Brain microvascular endothelial cell (primary cell): ENCODE measurements around the gene LRP1.

Experiments used
- DNase-seq: peaks from one replicate; pipeline ENCODE4 v3.0.0-alpha.2; 2020
- H3K27ac ChIP-seq: fragments of 250-450 bp; sonication (Bioruptor Pico); 2 replicates; pipeline ENCODE4 v1.5.1; 2020; ENCODE audit warnings: mild to moderate bottlenecking, moderate library complexity
- H3K27me3 ChIP-seq: fragments of 250-450 bp; sonication (Bioruptor Pico); replicated peaks from 2 replicates; pipeline ENCODE4 v1.5.1; 2020; ENCODE audit warnings: mild to moderate bottlenecking
- H3K36me3 ChIP-seq: fragments of 250-450 bp; sonication (Bioruptor Pico); replicated peaks from 2 replicates; pipeline ENCODE4 v1.5.1; 2020; ENCODE audit warnings: mild to moderate bottlenecking
- H3K4me3 ChIP-seq: 2 replicates; pipeline ENCODE4 v1.5.1; 2011; ENCODE audit warnings: low read depth, mild to moderate bottlenecking, control low read depth, low read length, moderate library complexity
- in situ Hi-C: cut with HindIII; loops from 2 replicates; pipeline ENCODE4 v1.10.0; 2017; ENCODE audit warnings: low sequenced_read_pairs, low pct_ligation_motif_present
- TF ChIP-seq, protein P1 (sequence below): IDR thresholded peaks from 2 replicates; pipeline ENCODE4 v1.5.1; 2011; ENCODE audit warnings: low read depth, mild to moderate bottlenecking, moderate library complexity, low read length, control low read depth, inconsistent platforms; ENCODE audit errors: missing control alignments

Gene LRP1

GRCh38 chr12:57109207-57110103 lies 18.8 kb upstream of the LRP1 start:
- H3K36me3 ChIP-seq, result peaks cover 28% of the 10 kb centered on the region
- no peaks in the 10 kb centered on the region for H3K27me3 ChIP-seq
- H3K27ac ChIP-seq, result no peak overlapping the region
- TF ChIP-seq, protein P1, sequence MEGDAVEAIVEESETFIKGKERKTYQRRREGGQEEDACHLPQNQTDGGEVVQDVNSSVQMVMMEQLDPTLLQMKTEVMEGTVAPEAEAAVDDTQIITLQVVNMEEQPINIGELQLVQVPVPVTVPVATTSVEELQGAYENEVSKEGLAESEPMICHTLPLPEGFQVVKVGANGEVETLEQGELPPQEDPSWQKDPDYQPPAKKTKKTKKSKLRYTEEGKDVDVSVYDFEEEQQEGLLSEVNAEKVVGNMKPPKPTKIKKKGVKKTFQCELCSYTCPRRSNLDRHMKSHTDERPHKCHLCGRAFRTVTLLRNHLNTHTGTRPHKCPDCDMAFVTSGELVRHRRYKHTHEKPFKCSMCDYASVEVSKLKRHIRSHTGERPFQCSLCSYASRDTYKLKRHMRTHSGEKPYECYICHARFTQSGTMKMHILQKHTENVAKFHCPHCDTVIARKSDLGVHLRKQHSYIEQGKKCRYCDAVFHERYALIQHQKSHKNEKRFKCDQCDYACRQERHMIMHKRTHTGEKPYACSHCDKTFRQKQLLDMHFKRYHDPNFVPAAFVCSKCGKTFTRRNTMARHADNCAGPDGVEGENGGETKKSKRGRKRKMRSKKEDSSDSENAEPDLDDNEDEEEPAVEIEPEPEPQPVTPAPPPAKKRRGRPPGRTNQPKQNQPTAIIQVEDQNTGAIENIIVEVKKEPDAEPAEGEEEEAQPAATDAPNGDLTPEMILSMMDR, result no peak
- peak overlapping the region; percentile 74 for H3K4me3 ChIP-seq
- DNase-seq, result no peak
- in situ Hi-C loops, result no loop called here

- in situ Hi-C loops, result no loop called here
- DNase-seq, result no peak
- TF ChIP-seq, protein P1, result peak; percentile 1
- peak overlapping the region; percentile 74 for H3K4me3 ChIP-seq
- peak overlapping the region; percentile 86 for H3K27ac ChIP-seq
- H3K36me3 ChIP-seq, result peaks cover 19% of the 10 kb centered on the region
- H3K27me3 ChIP-seq, result no peaks in the 10 kb centered on the region
Measured at GRCh38 chr12:57110104-57111030, 17.9 kb upstream of the LRP1 start.

DNA sequence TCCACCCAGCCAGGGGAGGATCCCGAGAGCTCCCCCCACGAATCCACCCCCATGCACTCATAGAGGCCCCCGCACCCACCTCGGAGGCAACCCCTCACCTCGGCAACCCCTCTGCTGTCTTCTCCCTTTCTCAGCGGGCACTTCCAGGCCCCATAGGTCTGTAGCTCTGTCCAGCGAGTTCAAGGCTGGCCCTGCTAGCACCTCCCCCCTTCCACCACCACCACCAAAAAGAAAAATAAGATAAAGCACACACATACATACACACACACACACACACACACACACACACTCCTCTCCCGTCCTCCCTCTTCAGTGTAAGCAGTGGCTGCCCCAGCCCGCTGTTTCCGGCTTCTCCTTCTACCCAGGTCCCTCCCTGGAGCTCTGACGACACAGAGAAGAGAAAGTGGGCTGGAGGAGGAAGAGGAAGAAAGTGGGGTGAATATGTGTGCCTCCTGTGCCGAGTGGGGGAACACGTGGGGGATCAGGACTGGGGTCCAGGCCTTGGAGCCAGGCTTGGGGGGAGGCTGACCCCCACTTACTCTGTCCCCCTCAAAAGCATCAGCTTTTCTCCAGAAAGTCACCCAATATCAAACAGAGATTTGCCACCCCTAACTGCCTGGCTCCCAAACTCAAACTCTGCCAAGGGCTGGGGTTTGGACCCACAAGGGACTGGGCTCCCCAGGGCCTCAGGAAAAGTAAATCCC lies 17.1 kb upstream of the LRP1 start, which contains the start of gene STAT6:
Gene STAT6, minus strand, starts transcription at position 332 of the 704 bp plus-strand sequence. CDS start 3,084 bp downstream, outside the sequence.
- Histone ChIP-seq H3K27ac (peak within 1 kb of the TSS; percentile 86), H3K4me3 (peak within 1 kb of the TSS; percentile 74), H3K36me3 (peaks cover 11% of the 10 kb centered on the region), H3K27me3 (no peaks in the 10 kb centered on the region)
- peak; percentile 90 for DNase-seq
- in situ Hi-C loops, result no loop called here
- TF ChIP-seq, protein P1, result no peak

- H3K27me3 ChIP-seq, result no peaks in the 10 kb centered on the region
- H3K4me3 ChIP-seq, result peak overlapping the region; percentile 28
- TF ChIP-seq, protein P1, result no peak
- in situ Hi-C loops, result no loop called here
- H3K36me3 ChIP-seq, result no peaks in the 10 kb centered on the region
- peak overlapping the region; percentile 86 for H3K27ac ChIP-seq
- DNase-seq, result no peak
Measured at GRCh38 chr12:57112492-57113294, 15.6 kb upstream of the LRP1 start.
